Hippocampal formation (tissue), 2 donors: ENCODE measurements around the gene FAM168B.
A peak's percentile ranks its signal among the peaks of the same experiment; 100 is the strongest.
"Not testable (repeated sequence)": the region's sequence is repeated elsewhere in the genome, so short reads cannot be mapped to it uniquely, and the experiment has no call there.

Experiments
- DNase-seq, 2 donors: peaks; one replicate each; lab custom pipeline; 2025; lab: John Stamatoyannopoulos, UW

Gene FAM168B

GRCh38 chr2:131093006-131093695 lies at the start of gene FAM168B:
TSS of gene FAM168B (minus strand) at chr2:131093460. CDS start at chr2:131082646, 10,814 bp downstream.
- DNase-seq: peak; percentile 83 to 85

GRCh38 chr2:131142849-131143248 lies 49.6 kb upstream of the FAM168B start:
- DNase-seq: no peak

GRCh38 chr2:131140581-131140980 lies 47.3 kb upstream of the FAM168B start:
- DNase-seq: no peak

GRCh38 chr2:131132729-131133128 lies 39.5 kb upstream of the FAM168B start:
- DNase-seq: no peak

- no peak for DNase-seq
Measured at GRCh38 chr2:131130298-131130596, 37.0 kb upstream of the FAM168B start.

GRCh38 chr2:131127981-131128380 lies 34.7 kb upstream of the FAM168B start:
- no peak for DNase-seq

- DNase-seq: no peak
Measured at GRCh38 chr2:131127076-131127475, 33.8 kb upstream of the FAM168B start.

GRCh38 chr2:131126436-131126835 lies 33.2 kb upstream of the FAM168B start:
- peak in 1 of 2 donors; percentile 38 for DNase-seq

GRCh38 chr2:131125195-131125757 lies 32.0 kb upstream of the FAM168B start:
- peak in 1 of 2 donors; percentile 33 for DNase-seq

GRCh38 chr2:131123192-131123591 lies 29.9 kb upstream of the FAM168B start:
- no peak for DNase-seq

- DNase-seq: no peak
Measured at GRCh38 chr2:131122496-131122895, 29.2 kb upstream of the FAM168B start.

GRCh38 chr2:131121464-131121863 lies 28.2 kb upstream of the FAM168B start:
- no peak for DNase-seq

GRCh38 chr2:131120815-131121317 lies 27.6 kb upstream of the FAM168B start:
- DNase-seq: no peak

GRCh38 chr2:131115752-131116151 lies 22.5 kb upstream of the FAM168B start:
- DNase-seq: no peak

GRCh38 chr2:131114950-131115349 lies 21.7 kb upstream of the FAM168B start:
- DNase-seq: not testable (repeated sequence)

GRCh38 chr2:131113566-131114227 lies 20.4 kb upstream of the FAM168B start:
- no peak for DNase-seq

GRCh38 chr2:131112529-131112928 lies 19.3 kb upstream of the FAM168B start:
- DNase-seq: no peak

GRCh38 chr2:131105950-131106801 lies 12.9 kb upstream of the FAM168B start:
- no peak for DNase-seq

GRCh38 chr2:131105156-131105949 lies 12.1 kb upstream of the FAM168B start, which contains the start of gene PLEKHB2:
TSS of gene PLEKHB2 (plus strand) at chr2:131105336. CDS start at chr2:131120942, 15,606 bp downstream.
- DNase-seq: peak; percentile 92 to 93

GRCh38 chr2:131104487-131105155 lies 11.4 kb upstream of the FAM168B start:
- peak in 1 of 2 donors; percentile 93 for DNase-seq

GRCh38 chr2:131103165-131103564 lies 9.9 kb upstream of the FAM168B start:
- DNase-seq: no peak
